HepG2 (cell line): ENCODE data around the gene SERPINB10. TPM values are rescaled to one million over a fixed set of nuclear protein-coding genes. Genes with fewer than 3 reads are reported as not detected.

Source experiments
- ATAC-seq: fragments of 200-7000 bp; cut with Tn5 transposase; 3 replicates; pipeline ENCODE4 v1.9.1; 2020; ENCODE audit warnings: mild to moderate bottlenecking, moderate library complexity
- BruUV-seq: library from RNA; stranded (reverse); fragments of 400-500 nt; replicated peaks from 2 replicates; lab custom pipeline; 2021; lab: Mats Ljungman, UMichigan
- CTCF ChIA-PET: fragments of 300-600 bp; formaldehyde crosslinking; extraction: SDS; loops from one replicate; lab custom pipeline; 2021; ENCODE audit warnings: low total read pairs, inconsistent platforms, low intra/inter-chr PET ratio; lab: Yijun Ruan, JAX
- POLR2A ChIA-PET: fragments of 350-600 bp; sonication (Branson Sonifier 250); formaldehyde crosslinking; loops from one replicate; lab custom pipeline; 2020; ENCODE audit warnings: antibody characterized with exemption, inconsistent platforms; lab: Yijun Ruan, JAX
- DNase-seq: peaks from one replicate; pipeline ENCODE4 v3.0.0-alpha.2; 2015; ENCODE audit warnings: low spot score
- FAIRE-seq: peaks from 3 replicates; lab custom pipeline; 2011; peaks lifted over from hg19 to GRCh38; lab: Jason Lieb, UNC
- H2AFZ ChIP-seq: one replicate; pipeline ENCODE4 v1.6.1; 2011; ENCODE audit warnings: low read length, inconsistent platforms
- H3K27ac ChIP-seq: fragments of 300-600 bp; 3 replicates; pipeline ENCODE4 v1.8.0; 2011; ENCODE audit warnings: mixed run types, mild to moderate bottlenecking, mixed read lengths, low read length, inconsistent platforms; ENCODE audit not compliant: insufficient read depth; ENCODE audit errors: extremely low read length
- H3K27me3 ChIP-seq, 2 experiments: fragments of 200-600 bp in 1 of 2; 2 replicates in 1 of 2; 3 replicates in 1 of 2; pipeline versions ENCODE4 v1.6.0 to v1.8.0; 2011; ENCODE audit warnings: low read length in 2 of 2, mild to moderate bottlenecking in 2 of 2, moderate library complexity in 2 of 2, inconsistent platforms in 1 of 2; ENCODE audit not compliant: insufficient read depth in 2 of 2, control insufficient read depth in 1 of 2
- H3K36me3 ChIP-seq, 2 experiments: fragments of 200-600 bp in 1 of 2; replicated peaks in 1 of 2; 2 replicates in 1 of 2; 3 replicates in 1 of 2; pipeline versions ENCODE4 v1.5.1 to v1.8.0; 2011; ENCODE audit warnings: low read length in 2 of 2, inconsistent platforms in 1 of 2; ENCODE audit not compliant: insufficient read depth in 2 of 2, control insufficient read depth in 1 of 2
- H3K4me1 ChIP-seq: 2 replicates; pipeline ENCODE4 v1.5.1; 2012; ENCODE audit warnings: low read length, inconsistent platforms; ENCODE audit not compliant: insufficient read depth
- H3K4me2 ChIP-seq: 2 replicates; pipeline ENCODE4 v1.6.0; 2011; ENCODE audit warnings: low read depth, low read length, inconsistent platforms
- H3K4me3 ChIP-seq, 3 experiments: fragments of 200-600 bp in 1 of 3; sonication (generic), shearing (Covaris generic) in 1 of 3; replicated peaks in 1 of 3; 2 replicates each; pipeline ENCODE4 v1.5.1; 2011 to 2016; ENCODE audit warnings: low read length in 3 of 3, inconsistent platforms in 2 of 3, low read depth in 2 of 3, mild to moderate bottlenecking in 2 of 3, control low read depth in 1 of 3, mixed read lengths in 1 of 3; ENCODE audit not compliant: insufficient read depth in 1 of 3
- H3K79me2 ChIP-seq: one replicate; pipeline ENCODE4 v1.6.1; 2011; ENCODE audit warnings: low read length, inconsistent platforms; ENCODE audit not compliant: insufficient read depth
- H3K9ac ChIP-seq: 2 replicates; pipeline ENCODE4 v1.6.0; 2011; ENCODE audit warnings: mild to moderate bottlenecking, low read depth, low read length, inconsistent platforms; ENCODE audit not compliant: insufficient read depth
- H3K9me3 ChIP-seq: 2 replicates; pipeline ENCODE4 v1.5.1; 2012; ENCODE audit warnings: mild to moderate bottlenecking, low read length
- H4K20me1 ChIP-seq: 2 replicates; pipeline ENCODE4 v1.6.0; 2011; ENCODE audit warnings: inconsistent platforms, mild to moderate bottlenecking, low read length, moderate library complexity; ENCODE audit not compliant: insufficient read depth
- HHEX ChIP-seq: IDR thresholded peaks from 2 replicates; pipeline ENCODE4 v1.6.1; 2016; ENCODE audit warnings: control low read depth
- MTA1 ChIP-seq: sonication (generic); formaldehyde crosslinking; IDR thresholded peaks from 2 replicates; pipeline ENCODE4 v1.4.0; 2020; ENCODE audit warnings: missing genetic modification reagents, mild to moderate bottlenecking, borderline replicate concordance
- PAX8 ChIP-seq: sonication (generic); formaldehyde crosslinking; IDR thresholded peaks from 2 replicates; pipeline ENCODE4 v1.8.0; 2022; ENCODE audit warnings: mild to moderate bottlenecking, missing genetic modification reagents, borderline replicate concordance
- ZMYM3 ChIP-seq: sonication (generic); formaldehyde crosslinking; IDR thresholded peaks from 2 replicates; pipeline ENCODE4 v1.5.1; 2020; ENCODE audit warnings: mild to moderate bottlenecking, missing genetic modification reagents
- ZNF33B ChIP-seq: sonication (generic); formaldehyde crosslinking; IDR thresholded peaks from 2 replicates; pipeline ENCODE4 v1.5.1; 2020; ENCODE audit warnings: mild to moderate bottlenecking, missing genetic modification reagents
- ZNF564 ChIP-seq: sonication (generic); formaldehyde crosslinking; IDR thresholded peaks from 2 replicates; pipeline ENCODE4 v1.8.1; 2023; ENCODE audit warnings: mild to moderate bottlenecking, missing genetic modification reagents
- ZNF616 ChIP-seq: sonication (generic); formaldehyde crosslinking; IDR thresholded peaks from 2 replicates; pipeline ENCODE4 v1.5.0; 2020; ENCODE audit warnings: low read depth, mild to moderate bottlenecking, missing genetic modification reagents
- ZNF850 ChIP-seq: sonication (generic); formaldehyde crosslinking; conservative IDR thresholded peaks from 2 replicates; pipeline ENCODE4 v1.9.0; 2021; ENCODE audit warnings: mild to moderate bottlenecking, missing genetic modification reagents
- whole genome bisulfite sequencing: methylation state at CpG from one replicate; pipeline ENCODE4 v1.1.6; 2017; ENCODE audit warnings: low lambda C conversion rate; 5-methylcytosine and 5-hydroxymethylcytosine counted together
- in situ Hi-C: cut with HindIII; loops from 2 replicates; pipeline ENCODE4 v1.10.0; 2017; ENCODE audit warnings: low pct_unique_long_range_greater_than_20kb; ENCODE audit not compliant: extremely low pct_ligation_motif_present
- intact Hi-C: fragments of 100-400 bp; cut with micrococcal nuclease; formaldehyde crosslinking; loops from one replicate; pipeline ENCODE4 v1.10.0; 2022; ENCODE audit not compliant: unreplicated experiment
- polyA plus RNA-seq, 8 experiments: library from polyadenylated mRNA; depleted of rRNA in 3 of 8; stranded (reverse) in 7 of 8; unstranded in 1 of 8; fragments of >200 nt; fragmentation: Illumina TruSeq in 4 of 8; extraction: Trizol in 4 of 8; gene quantifications; 2 replicates each; pipeline versions ENCODE4 v1.2.1 to v1.2.3, GENCODE V29; 2011 to 2016; ENCODE audit warnings: low read depth in 4 of 8, missing spikeins in 1 of 8, mixed read lengths in 1 of 8; ENCODE audit not compliant: insufficient read depth in 1 of 8
- total RNA-seq, 5 experiments: library from RNA; depleted of rRNA; stranded (reverse); fragments of >200 nt; fragmentation: Illumina TruSeq; extraction: Trizol; gene quantifications; 2 replicates each; pipeline ENCODE4 v1.2.3, GENCODE V29; 2016; ENCODE audit warnings: low read depth in 1 of 5
- TF ChIP-seq, protein P1 (sequence below): sonication (generic); formaldehyde crosslinking; conservative IDR thresholded peaks from 2 replicates; pipeline ENCODE4 v1.8.0; 2022; ENCODE audit warnings: missing genetic modification reagents

SERPINB10 gene
- total and polyA plus RNA-seq, 2 of the 13 experiments (the other 11 are each of a cell fraction or from before 2014, with no cell fraction given), result not detected

GRCh38 chr18:63860531-63860930 lies 47.2 kb upstream of the SERPINB10 start:
- H3K27me3 ChIP-seq, result no peaks in the 10 kb centered on the region
- H3K36me3 ChIP-seq, result no peaks in the 10 kb centered on the region
- no peaks in the 10 kb centered on the region for H3K4me1 ChIP-seq
- in situ Hi-C loops, result no loop called here
- no peak overlapping the region for H3K4me3 ChIP-seq
- H3K9me3 ChIP-seq, result no peaks in the 10 kb centered on the region
- no peak for TF ChIP-seq ZNF564 (CRISPR knock-in tag)
- TF ChIP-seq ZNF616 (CRISPR knock-in tag), result no peak
- no peak for TF ChIP-seq MTA1 (CRISPR knock-in tag)
- no peak for TF ChIP-seq ZMYM3 (CRISPR knock-in tag)
- no peak for TF ChIP-seq ZNF850 (CRISPR knock-in tag)
- TF ChIP-seq, protein P1, sequence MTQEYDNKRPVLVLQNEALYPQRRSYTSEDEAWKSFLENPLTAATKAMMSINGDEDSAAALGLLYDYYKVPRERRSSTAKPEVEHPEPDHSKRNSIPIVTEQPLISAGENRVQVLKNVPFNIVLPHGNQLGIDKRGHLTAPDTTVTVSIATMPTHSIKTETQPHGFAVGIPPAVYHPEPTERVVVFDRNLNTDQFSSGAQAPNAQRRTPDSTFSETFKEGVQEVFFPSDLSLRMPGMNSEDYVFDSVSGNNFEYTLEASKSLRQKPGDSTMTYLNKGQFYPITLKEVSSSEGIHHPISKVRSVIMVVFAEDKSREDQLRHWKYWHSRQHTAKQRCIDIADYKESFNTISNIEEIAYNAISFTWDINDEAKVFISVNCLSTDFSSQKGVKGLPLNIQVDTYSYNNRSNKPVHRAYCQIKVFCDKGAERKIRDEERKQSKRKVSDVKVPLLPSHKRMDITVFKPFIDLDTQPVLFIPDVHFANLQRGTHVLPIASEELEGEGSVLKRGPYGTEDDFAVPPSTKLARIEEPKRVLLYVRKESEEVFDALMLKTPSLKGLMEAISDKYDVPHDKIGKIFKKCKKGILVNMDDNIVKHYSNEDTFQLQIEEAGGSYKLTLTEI, result no peak
- no peak for TF ChIP-seq HHEX (CRISPR knock-in tag)
- no peak for TF ChIP-seq PAX8 (CRISPR knock-in tag)
- no peak for TF ChIP-seq ZNF33B (CRISPR knock-in tag)
- ATAC-seq (no peak), FAIRE-seq (no peak), DNase-seq (no peak)
- H4K20me1 ChIP-seq, result no peaks in the 10 kb centered on the region
- ChIA-PET POLR2A (no interaction called here), CTCF (no interaction called here)
- H3K79me2 ChIP-seq, result no peaks in the 10 kb centered on the region
- no CpG with 5 or more reads among the region's 2 CpGs for WGBS
- intact Hi-C loops, result no loop called here
- H3K9ac ChIP-seq, result no peak overlapping the region
- no peak overlapping the region for H2AFZ ChIP-seq
- no TSS peak for BruUV-seq
- H3K4me2 ChIP-seq, result no peak overlapping the region
- H3K27ac ChIP-seq, result no peak overlapping the region
